AG04449 (cell line): ENCODE measurements around the gene WASF2.

Experiments
- CTCF ChIA-PET: fragments of 350-600 bp; formaldehyde crosslinking; extraction: SDS; loops from one replicate; lab custom pipeline; 2021; ENCODE audit warnings: antibody characterized with exemption; lab: Yijun Ruan, JAX
- POLR2A ChIA-PET: fragments of 400-600, 350-600 bp; formaldehyde crosslinking; extraction: SDS; loops from one replicate; lab custom pipeline; 2020; ENCODE audit warnings: antibody characterized with exemption, inconsistent platforms; lab: Yijun Ruan, JAX
- DNase-seq: peaks from one replicate; pipeline ENCODE4 v3.0.0-alpha.2; 2010; ENCODE audit warnings: low read depth, low spot score
- H3K4me3 ChIP-seq: 2 replicates; pipeline ENCODE4 v1.5.1; 2011; ENCODE audit warnings: low read depth, mild to moderate bottlenecking, control low read depth, low read length
- CTCF ChIP-seq: IDR thresholded peaks from one replicate; pipeline ENCODE4 v1.5.1; 2011; ENCODE audit warnings: mild to moderate bottlenecking, moderate library complexity, low read length, control low read depth, inconsistent platforms; ENCODE audit not compliant: insufficient read depth; ENCODE audit errors: missing control alignments

WASF2 gene

GRCh38 chr1:27427816-27428315 is 62.1 kb downstream of the WASF2 start:
- CTCF ChIA-PET, result interaction anchor here (1.0 to 3.2 kb wide), 7 partner anchors 9 to 180 kb away, joined by 3 to 12 read pairs (median 5); no protein-coding TSS in a partner anchor
- DNase-seq, result no peak
- no peak overlapping the region for H3K4me3 ChIP-seq
- TF ChIP-seq CTCF, result no peak
- POLR2A ChIA-PET, result no interaction called here

GRCh38 chr1:27427329-27427728 is 62.6 kb downstream of the WASF2 start:
- DNase-seq, result no peak
- ChIA-PET POLR2A (no interaction called here), CTCF (interaction anchor here (1.0 to 3.2 kb wide), 6 partner anchors 9 to 129 kb away, joined by 3 to 12 read pairs (median 4); no protein-coding TSS in a partner anchor)
- H3K4me3 ChIP-seq, result no peak overlapping the region
- TF ChIP-seq CTCF, result no peak

- ChIA-PET CTCF (interaction anchor here (1.0 to 2.1 kb wide), 5 partner anchors 12 to 239 kb away, joined by 3 to 9 read pairs (median 3); no protein-coding TSS in a partner anchor), POLR2A (no interaction called here)
- no peak overlapping the region for H3K4me3 ChIP-seq
- no peak for DNase-seq
- TF ChIP-seq CTCF, result no peak
Observed at GRCh38 chr1:27423709-27424108, 66.3 kb downstream of the WASF2 start.

GRCh38 chr1:27418326-27419185 is 71.4 kb downstream of the WASF2 start:
- no peak for TF ChIP-seq CTCF
- ChIA-PET POLR2A (interaction anchor here (0.6 kb wide), 1 partner anchor 107 kb away, joined by 3 read pairs; no protein-coding TSS in a partner anchor), CTCF (interaction anchor here (0.9 to 11.6 kb wide), 10 partner anchors 10 to 244 kb away, joined by 3 to 143 read pairs (median 4); partner anchors contain the start of gene AHDC1)
- no peak overlapping the region for H3K4me3 ChIP-seq
- peak; percentile 77 for DNase-seq

- ChIA-PET CTCF (interaction anchor here (1.1 to 11.6 kb wide), 10 partner anchors 10 to 245 kb away, joined by 3 to 143 read pairs (median 4); partner anchors contain the start of gene AHDC1), POLR2A (interaction anchor here (0.6 kb wide), 1 partner anchor 108 kb away, joined by 3 read pairs; no protein-coding TSS in a partner anchor)
- no peak for TF ChIP-seq CTCF
- DNase-seq, result no peak
- no peak overlapping the region for H3K4me3 ChIP-seq
Observed at GRCh38 chr1:27417713-27418112, 72.3 kb downstream of the WASF2 start.
